ENCODE results near the gene SHISA6. TPM values are rescaled to one million over a fixed set of nuclear protein-coding genes. Genes with fewer than 3 reads are reported as not detected.

SHISA6 gene
- total RNA-seq, 1 experiment from 2014 or later: not detected

DNA sequence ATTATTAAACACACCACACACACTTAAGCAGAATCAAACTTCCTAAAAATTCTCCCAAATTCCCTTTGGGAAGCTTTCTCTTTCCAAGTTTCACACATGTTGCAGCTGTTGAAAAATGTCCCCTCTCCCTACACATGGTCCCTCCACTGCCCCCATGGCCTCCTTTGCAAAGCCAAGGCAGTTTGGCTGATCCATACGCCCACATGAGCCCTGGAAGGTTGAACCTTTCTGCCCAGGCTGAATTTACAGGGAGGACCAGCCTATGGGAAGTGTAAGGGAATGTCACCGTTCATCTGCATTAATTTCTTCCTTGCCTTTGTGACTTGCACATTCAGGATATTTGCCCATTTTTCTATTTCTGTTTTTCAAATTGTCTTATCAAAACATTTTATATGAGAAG is 31.1 kb upstream of the SHISA6 start:
- ChIA-PET CTCF (no interaction called here), POLR2A (no interaction called here)
- Histone ChIP-seq H3K27ac (ENCODE audit: low read length) (no peak overlapping the region), H3K27me3 (ENCODE audit: control insufficient read depth, insufficient read depth, low read length) (no peaks in the 10 kb centered on the region), H3K4me3 (ENCODE audit: low read depth in 2 of 2, low read length in 2 of 2) (no peak overlapping the region), H3K9me3 (ENCODE audit: control insufficient read depth, insufficient read depth, low read depth, low read length) (no peaks in the 10 kb centered on the region), H3K4me1 (ENCODE audit: control insufficient read depth, insufficient read depth, low read length) (no peaks in the 10 kb centered on the region), H3K36me3 (ENCODE audit: control insufficient read depth, insufficient read depth, low read length) (no peaks in the 10 kb centered on the region)
- in situ Hi-C loops (cut with HindIII; ENCODE audit: low pct_unique_long_range_greater_than_20kb, low sequenced_read_pairs) (no loop called here), intact Hi-C loops (cut with micrococcal nuclease; ENCODE audit: unreplicated experiment) (no loop called here)
- DNase-seq (ENCODE audit: low read depth, low spot score) (no peak), ATAC-seq (no peak)
- BruUV-seq (replicated peaks): no TSS peak
- TF ChIP-seq TCF7L2 (IDR thresholded peaks at IDR 0.05; ENCODE audit: low read depth, low read length) (no peak), SIN3A (IDR thresholded peaks at IDR 0.05; ENCODE audit: borderline replicate concordance, insufficient read depth, low read depth, low read length) (no peak), POLR2AphosphoS5 (IDR thresholded peaks at IDR 0.05; ENCODE audit: low read depth, low read length) (no peak)
- TF ChIP-seq, protein P1, sequence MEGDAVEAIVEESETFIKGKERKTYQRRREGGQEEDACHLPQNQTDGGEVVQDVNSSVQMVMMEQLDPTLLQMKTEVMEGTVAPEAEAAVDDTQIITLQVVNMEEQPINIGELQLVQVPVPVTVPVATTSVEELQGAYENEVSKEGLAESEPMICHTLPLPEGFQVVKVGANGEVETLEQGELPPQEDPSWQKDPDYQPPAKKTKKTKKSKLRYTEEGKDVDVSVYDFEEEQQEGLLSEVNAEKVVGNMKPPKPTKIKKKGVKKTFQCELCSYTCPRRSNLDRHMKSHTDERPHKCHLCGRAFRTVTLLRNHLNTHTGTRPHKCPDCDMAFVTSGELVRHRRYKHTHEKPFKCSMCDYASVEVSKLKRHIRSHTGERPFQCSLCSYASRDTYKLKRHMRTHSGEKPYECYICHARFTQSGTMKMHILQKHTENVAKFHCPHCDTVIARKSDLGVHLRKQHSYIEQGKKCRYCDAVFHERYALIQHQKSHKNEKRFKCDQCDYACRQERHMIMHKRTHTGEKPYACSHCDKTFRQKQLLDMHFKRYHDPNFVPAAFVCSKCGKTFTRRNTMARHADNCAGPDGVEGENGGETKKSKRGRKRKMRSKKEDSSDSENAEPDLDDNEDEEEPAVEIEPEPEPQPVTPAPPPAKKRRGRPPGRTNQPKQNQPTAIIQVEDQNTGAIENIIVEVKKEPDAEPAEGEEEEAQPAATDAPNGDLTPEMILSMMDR (IDR thresholded peaks at IDR 0.05): no peak
- TF ChIP-seq, protein P2, sequence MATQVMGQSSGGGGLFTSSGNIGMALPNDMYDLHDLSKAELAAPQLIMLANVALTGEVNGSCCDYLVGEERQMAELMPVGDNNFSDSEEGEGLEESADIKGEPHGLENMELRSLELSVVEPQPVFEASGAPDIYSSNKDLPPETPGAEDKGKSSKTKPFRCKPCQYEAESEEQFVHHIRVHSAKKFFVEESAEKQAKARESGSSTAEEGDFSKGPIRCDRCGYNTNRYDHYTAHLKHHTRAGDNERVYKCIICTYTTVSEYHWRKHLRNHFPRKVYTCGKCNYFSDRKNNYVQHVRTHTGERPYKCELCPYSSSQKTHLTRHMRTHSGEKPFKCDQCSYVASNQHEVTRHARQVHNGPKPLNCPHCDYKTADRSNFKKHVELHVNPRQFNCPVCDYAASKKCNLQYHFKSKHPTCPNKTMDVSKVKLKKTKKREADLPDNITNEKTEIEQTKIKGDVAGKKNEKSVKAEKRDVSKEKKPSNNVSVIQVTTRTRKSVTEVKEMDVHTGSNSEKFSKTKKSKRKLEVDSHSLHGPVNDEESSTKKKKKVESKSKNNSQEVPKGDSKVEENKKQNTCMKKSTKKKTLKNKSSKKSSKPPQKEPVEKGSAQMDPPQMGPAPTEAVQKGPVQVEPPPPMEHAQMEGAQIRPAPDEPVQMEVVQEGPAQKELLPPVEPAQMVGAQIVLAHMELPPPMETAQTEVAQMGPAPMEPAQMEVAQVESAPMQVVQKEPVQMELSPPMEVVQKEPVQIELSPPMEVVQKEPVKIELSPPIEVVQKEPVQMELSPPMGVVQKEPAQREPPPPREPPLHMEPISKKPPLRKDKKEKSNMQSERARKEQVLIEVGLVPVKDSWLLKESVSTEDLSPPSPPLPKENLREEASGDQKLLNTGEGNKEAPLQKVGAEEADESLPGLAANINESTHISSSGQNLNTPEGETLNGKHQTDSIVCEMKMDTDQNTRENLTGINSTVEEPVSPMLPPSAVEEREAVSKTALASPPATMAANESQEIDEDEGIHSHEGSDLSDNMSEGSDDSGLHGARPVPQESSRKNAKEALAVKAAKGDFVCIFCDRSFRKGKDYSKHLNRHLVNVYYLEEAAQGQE (IDR thresholded peaks at IDR 0.05; ENCODE audit: insufficient read depth in 1 of 2, low read depth in 2 of 2, low read length in 1 of 2): no peak

DNA sequence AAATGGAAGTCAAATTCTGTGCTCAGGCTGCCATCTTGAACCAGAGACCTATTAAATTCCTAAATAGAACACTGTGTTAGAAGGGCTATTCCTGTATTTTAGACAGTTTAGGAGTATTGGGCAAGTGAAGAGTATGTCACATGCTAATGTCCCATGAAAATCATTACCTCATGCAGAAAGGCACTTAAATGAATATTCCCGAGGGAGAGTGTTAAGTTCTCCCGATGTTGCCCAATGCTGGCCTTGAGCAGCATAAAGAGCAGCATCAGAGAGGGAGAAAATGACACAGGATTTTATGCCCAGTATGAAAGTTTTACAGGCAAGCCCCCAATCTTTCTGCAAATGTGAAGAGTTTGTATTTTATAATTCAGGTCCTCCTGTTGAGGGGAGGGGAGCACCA is 28.2 kb upstream of the SHISA6 start:
- Histone ChIP-seq H3K27ac (ENCODE audit: low read length) (no peak overlapping the region), H3K4me3 (ENCODE audit: low read depth in 2 of 2, low read length in 2 of 2) (no peak overlapping the region), H3K27me3 (ENCODE audit: control insufficient read depth, insufficient read depth, low read length) (no peaks in the 10 kb centered on the region), H3K9me3 (ENCODE audit: control insufficient read depth, insufficient read depth, low read depth, low read length) (no peaks in the 10 kb centered on the region), H3K4me1 (ENCODE audit: control insufficient read depth, insufficient read depth, low read length) (no peaks in the 10 kb centered on the region), H3K36me3 (ENCODE audit: control insufficient read depth, insufficient read depth, low read length) (no peaks in the 10 kb centered on the region)
- in situ Hi-C loops (cut with HindIII; ENCODE audit: low pct_unique_long_range_greater_than_20kb, low sequenced_read_pairs): no loop called here
- TF ChIP-seq TCF7L2 (IDR thresholded peaks at IDR 0.05; ENCODE audit: low read depth, low read length): no peak
- TF ChIP-seq, protein P1 (IDR thresholded peaks at IDR 0.05): no peak
- no peak for DNase-seq (ENCODE audit: low read depth, low spot score)
- BruUV-seq (replicated peaks): no TSS peak
- ATAC-seq: no peak
- intact Hi-C loops (cut with micrococcal nuclease; ENCODE audit: unreplicated experiment): no loop called here
- POLR2A ChIA-PET: no interaction called here
- CTCF ChIA-PET: no interaction called here

DNA sequence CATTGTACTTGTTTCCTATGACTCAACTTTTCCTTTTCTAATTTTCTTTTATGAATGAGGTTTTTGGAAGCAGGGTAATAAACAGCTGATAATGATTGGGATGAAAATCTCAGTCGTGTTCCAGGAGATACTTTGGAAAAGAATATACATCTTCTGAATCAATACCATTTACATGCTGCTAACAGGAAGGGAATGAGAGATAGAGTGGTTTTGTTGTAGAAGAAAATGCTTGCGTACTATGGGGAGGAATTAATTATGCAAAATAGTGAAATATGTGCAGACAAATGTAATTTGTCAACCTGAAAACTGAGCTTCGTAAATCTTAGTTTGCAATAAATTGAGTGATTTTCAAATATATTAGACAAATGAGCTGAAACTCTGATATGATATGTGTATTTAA is 24.0 kb upstream of the SHISA6 start:
- ChIA-PET POLR2A (no interaction called here), CTCF (no interaction called here)
- intact Hi-C loops (cut with micrococcal nuclease; ENCODE audit: unreplicated experiment) (no loop called here), in situ Hi-C loops (cut with HindIII; ENCODE audit: low pct_unique_long_range_greater_than_20kb, low sequenced_read_pairs) (no loop called here)
- TF ChIP-seq, protein P1 (IDR thresholded peaks at IDR 0.05): no peak
- no peak for TF ChIP-seq TCF7L2 (IDR thresholded peaks at IDR 0.05; ENCODE audit: low read depth, low read length)
- no peak for TF ChIP-seq POLR2AphosphoS5 (IDR thresholded peaks at IDR 0.05; ENCODE audit: low read depth, low read length)
- TF ChIP-seq, protein P2 (IDR thresholded peaks at IDR 0.05; ENCODE audit: insufficient read depth in 1 of 2, low read depth in 2 of 2, low read length in 1 of 2): no peak
- ATAC-seq (no peak), DNase-seq (ENCODE audit: low read depth, low spot score) (no peak)
- Histone ChIP-seq H3K9me3 (ENCODE audit: control insufficient read depth, insufficient read depth, low read depth, low read length) (no peaks in the 10 kb centered on the region), H3K27me3 (ENCODE audit: control insufficient read depth, insufficient read depth, low read length) (no peaks in the 10 kb centered on the region), H3K4me3 (ENCODE audit: low read depth in 2 of 2, low read length in 2 of 2) (no peak overlapping the region), H3K4me1 (ENCODE audit: control insufficient read depth, insufficient read depth, low read length) (no peaks in the 10 kb centered on the region), H3K36me3 (ENCODE audit: control insufficient read depth, insufficient read depth, low read length) (no peaks in the 10 kb centered on the region), H3K27ac (ENCODE audit: low read length) (no peak overlapping the region)
- no TSS peak for BruUV-seq (replicated peaks)

Measured in Panc1 (cell line).